HG03159 (cell line): ENCODE results near the gene DDR2.

ENCODE experiments used
- ATAC-seq: cut with Tn5 transposase; IDR thresholded peaks from one replicate; pipeline ENCODE4 v1.9.1; 2021; ENCODE audit warnings: mild to moderate bottlenecking, moderate library complexity; ENCODE audit not compliant: unreplicated experiment

DDR2 gene

DNA sequence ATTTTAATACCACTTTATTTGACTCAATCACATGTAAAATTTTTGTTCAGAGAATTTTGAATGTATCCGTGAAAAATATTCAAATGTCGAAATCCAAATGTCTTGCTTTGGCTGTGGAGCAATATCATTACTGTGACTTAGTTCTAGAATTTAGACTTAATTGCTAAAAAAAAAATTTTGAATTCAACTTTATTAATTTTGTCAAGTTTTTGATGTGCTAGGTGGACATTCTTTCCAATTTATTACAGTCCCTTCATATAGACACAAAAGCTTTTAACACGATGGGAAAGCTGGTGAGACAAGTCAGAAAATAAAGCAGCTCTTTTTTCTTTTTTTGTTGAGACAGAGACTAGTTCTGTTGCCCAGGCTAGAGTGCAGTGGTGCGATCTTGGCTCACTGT is 62.6 kb downstream of the DDR2 start:
- ATAC-seq = no peak

GRCh38 chr1:162695687-162696086 is 63.4 kb downstream of the DDR2 start:
- ATAC-seq = no peak

- no peak for ATAC-seq
Observed at GRCh38 chr1:162696286-162696862, 64.1 kb downstream of the DDR2 start.

GRCh38 chr1:162697140-162697895 is 65.1 kb downstream of the DDR2 start:
- no peak for ATAC-seq

DNA sequence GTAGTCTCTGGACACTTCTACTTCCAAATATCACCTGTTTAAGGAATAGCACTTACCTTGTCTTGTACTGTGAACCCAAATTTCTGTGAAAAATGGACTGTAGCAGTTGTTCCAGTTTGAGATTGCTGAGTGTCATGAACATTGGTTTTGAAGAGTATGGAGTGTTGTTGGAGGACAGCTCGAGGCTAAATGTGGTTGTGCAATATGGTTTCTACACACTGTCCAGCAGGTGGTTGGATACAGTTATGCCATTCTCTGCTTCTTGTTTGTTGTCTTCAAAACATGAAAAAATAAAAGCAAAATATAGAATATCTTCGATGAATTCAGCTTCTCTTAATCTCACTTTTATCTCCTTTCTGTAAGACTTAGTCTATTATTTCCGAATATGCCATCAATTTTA is 67.1 kb downstream of the DDR2 start:
- ATAC-seq = no peak

DNA sequence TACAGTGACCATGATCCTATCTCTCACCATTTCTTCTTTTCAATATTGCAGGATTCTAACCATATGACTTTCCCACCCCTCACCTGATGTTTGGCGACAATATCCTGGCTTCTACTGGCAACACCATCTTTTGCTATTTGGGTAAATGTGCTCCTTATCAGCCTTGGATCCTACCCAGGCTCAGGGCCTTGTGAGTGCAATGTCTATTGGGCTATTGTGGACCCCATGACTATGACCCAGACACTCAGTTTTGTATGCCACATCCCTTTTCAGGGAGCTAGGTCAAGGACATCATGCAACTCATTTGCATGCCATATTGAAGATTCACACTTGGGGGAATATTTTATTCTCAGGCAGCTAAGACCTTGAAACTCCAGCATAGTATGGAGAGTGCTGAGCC is 67.9 kb downstream of the DDR2 start:
- ATAC-seq = no peak

GRCh38 chr1:162701286-162701685 is 69.0 kb downstream of the DDR2 start:
- no peak for ATAC-seq

DNA sequence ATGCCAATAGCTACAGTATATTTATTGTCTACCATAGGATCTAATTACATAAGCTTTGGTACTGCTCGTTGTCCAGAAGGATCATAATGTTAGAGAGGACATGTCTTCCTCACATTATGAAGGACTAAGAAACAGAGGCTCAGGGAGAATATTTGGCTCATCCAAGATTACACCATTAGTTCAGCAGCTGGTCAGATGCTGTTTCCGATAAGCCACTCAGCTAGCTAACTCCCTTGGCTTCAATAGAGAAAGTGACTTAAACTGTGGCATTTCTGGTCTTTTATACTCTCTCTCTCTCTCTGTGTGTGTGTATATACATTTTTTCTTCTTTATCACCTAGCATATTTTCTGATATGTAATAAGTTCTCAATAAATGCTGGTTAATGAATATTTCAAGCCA is 70.4 kb downstream of the DDR2 start:
- ATAC-seq = no peak

DNA sequence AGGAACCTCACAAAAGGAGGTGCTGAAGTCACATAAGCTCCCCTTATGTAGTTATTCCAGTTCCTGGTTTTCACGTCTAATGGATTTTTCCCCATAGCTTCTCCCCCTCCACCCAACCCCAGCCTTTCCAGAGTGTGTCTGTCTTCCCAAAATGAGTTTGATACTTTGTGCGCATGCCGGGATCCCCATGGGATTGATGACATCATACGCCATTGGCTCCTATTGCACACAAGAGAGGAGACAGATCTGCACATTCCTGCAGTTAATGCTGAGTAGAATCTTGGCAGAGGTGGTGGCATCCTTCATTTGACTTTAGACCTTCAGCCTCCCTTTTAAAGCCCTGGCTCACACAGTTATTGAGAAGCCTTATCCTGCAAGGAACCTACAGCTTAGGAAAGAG is 71.4 kb downstream of the DDR2 start:
- no peak for ATAC-seq

DNA sequence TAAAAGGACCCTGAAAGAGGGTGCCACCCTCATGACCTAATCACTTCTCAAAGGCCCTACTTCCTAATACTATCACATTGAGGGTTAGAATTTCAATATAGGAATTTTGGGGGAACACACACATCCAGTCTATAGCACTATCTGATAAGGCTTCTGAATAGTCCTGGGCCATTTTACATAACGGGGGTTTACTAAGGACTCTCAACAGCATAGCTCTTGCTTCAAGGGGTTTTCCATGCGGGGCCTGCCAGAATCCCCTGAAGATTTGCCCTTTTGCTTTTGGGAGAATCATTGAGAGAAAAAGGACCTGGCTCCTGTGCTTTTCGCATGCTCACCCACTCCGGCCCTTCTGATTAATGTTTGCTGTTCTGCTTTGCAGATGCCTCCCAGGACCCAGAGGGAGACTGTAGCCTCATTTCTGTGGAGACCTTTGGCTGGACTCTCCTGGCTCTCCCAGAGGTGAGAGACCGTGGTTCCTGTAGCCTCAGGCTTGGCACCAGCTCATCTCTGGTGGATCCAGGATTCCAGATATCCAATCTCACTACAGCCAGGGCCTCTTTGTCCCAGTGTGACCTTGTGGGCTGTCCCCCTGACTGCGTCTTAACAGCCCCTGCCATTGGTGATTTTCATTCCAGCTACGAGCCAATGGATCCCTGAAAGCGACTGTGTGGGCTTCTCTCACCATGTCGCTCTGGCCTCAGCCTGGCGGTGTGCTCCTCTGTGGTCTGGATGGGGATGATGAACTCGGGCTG is 72.6 kb downstream of the DDR2 start:
- ATAC-seq = no peak

DNA sequence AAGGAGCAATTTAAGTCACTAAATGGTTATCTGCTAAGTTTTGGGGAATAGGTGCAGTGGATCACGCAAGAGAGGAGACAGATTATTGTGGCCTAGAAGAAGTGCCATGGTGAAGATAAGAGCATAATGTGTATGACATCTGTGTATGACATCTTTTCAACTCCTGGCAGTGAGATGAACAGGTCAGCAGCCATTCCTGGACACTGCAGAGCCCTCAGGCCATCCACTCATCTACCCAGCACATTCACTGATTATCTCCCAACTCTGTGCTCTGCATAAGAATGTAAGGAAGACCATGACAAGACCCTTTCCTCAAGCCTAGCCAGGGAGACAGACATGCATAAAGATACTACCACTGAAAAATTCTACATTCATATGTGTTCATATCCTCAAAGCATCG is 73.7 kb downstream of the DDR2 start:
- no peak for ATAC-seq

DNA sequence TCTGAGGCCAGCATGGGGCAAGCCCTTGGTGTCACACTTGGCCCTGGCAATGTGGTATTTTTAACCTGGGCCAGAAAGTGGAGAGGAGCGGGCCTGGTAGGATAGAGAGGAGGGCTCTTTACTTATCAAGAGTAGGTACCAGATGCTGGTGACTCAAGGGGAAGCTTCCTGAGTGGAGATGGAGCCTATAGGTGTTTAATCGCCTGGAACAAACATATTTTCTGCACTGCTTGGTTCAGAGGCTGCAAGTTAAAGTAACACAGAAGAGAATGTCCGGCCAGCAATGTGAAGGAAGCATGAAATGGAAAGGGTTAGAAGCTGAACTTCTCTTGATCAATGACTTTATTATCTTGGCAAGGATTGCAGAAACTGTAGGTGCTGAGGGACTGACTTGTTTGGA is 74.3 kb downstream of the DDR2 start:
- ATAC-seq = no peak

GRCh38 chr1:162708286-162708685 is 76.0 kb downstream of the DDR2 start:
- no peak for ATAC-seq

DNA sequence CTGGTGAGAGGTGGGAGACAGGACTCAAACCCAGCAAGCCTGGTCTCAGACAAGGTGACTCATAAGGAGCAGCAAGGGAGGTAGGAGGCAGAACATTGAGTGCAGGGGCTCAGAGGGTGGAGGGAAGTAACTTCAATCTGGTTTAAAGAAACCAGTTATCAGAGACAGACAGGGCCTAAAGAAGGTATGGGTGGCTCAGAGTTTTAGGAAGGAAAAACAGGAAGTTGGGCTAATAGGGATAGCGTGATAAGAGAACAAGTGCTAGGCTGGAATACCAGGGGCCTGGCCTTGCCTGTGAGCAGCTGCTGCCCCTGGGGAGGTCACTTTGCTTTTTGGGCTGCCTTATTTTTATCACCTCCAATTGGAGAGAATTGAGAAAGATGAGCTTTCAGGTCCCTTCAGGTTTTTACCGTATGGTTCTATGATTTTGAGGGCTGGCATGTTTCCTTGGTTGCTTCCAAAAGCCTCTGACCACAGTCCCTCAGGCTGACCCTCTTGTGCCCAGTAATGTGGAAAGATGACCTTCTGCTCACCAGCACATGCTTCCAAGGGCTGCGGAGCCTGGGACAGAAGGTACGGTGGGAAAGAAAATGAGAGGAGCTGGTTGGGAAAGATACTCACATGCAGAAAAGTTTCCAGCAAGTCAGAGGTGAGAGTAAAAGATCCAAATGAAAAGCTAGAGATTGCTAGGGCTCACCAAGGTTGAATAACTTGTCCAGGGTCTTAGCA is 77.0 kb downstream of the DDR2 start:
- no peak for ATAC-seq

- no peak for ATAC-seq
Observed at GRCh38 chr1:162709870-162710269, 77.6 kb downstream of the DDR2 start.

DNA sequence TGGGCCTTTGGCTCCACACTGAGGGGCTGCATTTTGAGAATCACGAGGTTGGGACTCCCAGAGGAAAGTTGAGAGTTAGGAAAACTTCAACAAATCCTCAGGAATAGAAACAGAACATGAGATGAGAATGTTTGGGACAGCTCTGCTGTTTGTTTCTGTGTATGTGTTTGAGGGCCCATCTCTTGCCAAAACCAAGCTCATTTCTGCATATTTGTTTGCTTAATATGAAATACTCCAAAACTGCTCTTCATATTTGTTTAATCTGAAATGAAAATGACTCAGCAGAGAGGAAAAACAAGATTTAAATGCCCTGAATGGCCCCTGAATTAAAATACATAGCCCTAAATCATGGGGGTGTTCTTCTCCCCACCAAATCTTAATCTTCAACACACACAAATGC is 78.1 kb downstream of the DDR2 start:
- ATAC-seq = no peak

DNA sequence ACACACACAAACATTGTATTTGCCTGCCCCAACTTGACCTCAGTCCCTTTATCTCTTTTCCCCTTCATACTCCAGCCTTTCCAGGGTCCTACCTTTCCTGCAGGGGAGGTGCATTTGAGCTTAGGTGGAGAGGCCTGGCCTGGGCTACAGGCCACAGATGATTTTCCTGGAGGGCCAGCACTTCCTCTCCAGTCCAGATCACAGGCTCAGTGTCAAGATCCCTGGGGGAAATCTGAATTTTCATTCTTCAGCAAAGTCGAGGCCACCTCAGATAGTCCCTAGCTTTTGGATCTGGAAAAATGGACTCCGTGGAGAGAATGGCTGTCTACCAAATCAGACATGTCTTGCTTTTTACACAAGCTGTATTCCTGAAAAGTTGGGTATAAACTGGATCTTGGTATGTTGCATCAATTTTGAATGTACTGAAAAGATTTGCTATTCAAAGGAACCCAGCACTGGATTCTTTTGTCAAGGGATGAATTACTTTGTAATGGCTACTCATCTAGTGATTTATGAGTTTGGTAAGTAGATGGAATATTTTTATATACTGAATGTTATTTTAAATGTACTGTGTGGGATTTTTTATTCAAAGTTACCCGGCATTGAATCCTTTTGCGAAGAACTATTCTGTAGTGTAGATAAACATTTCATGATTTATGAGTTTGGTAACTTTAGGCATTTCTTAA is 78.7 kb downstream of the DDR2 start:
- no peak for ATAC-seq

GRCh38 chr1:162712317-162713029 is 80.2 kb downstream of the DDR2 start:
- no peak for ATAC-seq

DNA sequence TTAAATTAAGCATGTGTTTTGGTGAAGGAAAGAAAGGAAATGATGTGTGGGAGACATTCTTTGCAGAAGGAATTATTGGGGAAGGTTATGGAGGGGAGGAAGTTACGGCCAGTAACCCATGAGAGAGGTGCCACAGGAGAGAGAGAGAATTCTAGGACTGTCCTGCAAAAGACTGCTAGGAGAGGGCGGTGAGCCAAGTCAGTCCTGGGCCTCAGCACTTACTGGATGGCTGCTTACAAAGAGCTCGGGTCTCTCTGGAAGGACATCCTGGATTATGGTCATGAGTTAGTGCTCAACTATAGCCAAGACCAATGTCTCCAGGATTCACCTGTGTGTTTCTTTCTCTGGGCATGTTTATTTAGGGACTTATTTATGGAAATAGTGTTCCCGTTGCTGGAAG is 83.9 kb downstream of the DDR2 start:
- no peak for ATAC-seq

DNA sequence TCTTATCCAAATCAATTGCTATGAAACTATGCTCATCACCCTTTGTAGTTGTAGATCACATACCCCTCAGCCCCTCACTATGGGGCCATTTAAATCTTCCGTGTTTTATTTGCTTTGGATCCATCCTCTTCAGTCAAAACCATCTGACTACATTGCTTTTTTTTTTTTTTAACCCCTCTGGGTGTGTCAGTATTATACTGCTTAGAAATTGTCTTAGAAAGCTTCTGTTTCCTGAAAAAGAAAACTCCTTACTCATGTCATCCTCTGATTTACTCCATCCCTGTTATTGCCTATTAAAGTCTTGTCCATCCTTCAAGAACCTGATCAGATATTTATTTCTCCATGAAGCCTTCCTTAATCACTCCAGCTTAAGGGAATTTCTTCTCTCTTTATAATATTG is 84.3 kb downstream of the DDR2 start:
- ATAC-seq = no peak
